CD14-positive monocyte (primary cell): ENCODE results near the gene BTBD6. TPM values are rescaled to one million over a fixed set of nuclear protein-coding genes. Genes with fewer than 3 reads are reported as not detected.

Experiments used
- DNase-seq, 3 donors: peaks; one replicate each; pipeline ENCODE4 v3.0.0-alpha.2; 2011 to 2022
- H2AFZ ChIP-seq: 2 replicates; pipeline ENCODE4 v1.6.0; 2012; ENCODE audit warnings: mild to moderate bottlenecking, low read depth, low read length, inconsistent platforms; ENCODE audit not compliant: insufficient read depth, poor library complexity, severe bottlenecking
- H3K27ac ChIP-seq, 2 donors: 1 replicate in 1 of 2; 2 replicates in 1 of 2; pipeline ENCODE4 v1.5.1; 2012 to 2013; ENCODE audit warnings: low read length in 2 of 2, control low read depth in 1 of 2, inconsistent platforms in 1 of 2, low read depth in 1 of 2, mild to moderate bottlenecking in 1 of 2
- H3K27me3 ChIP-seq, 2 donors: one replicate each; pipeline versions ENCODE4 v1.6.0 to v1.6.1; 2011 to 2013; ENCODE audit warnings: low read length in 2 of 2; ENCODE audit not compliant: control insufficient read depth in 2 of 2, insufficient read depth in 2 of 2
- H3K36me3 ChIP-seq, 2 donors: replicated peaks in 1 of 2; 1 replicate in 1 of 2; 2 replicates in 1 of 2; pipeline versions ENCODE4 v1.5.1 to v1.6.1; 2012 to 2013; ENCODE audit warnings: low read length in 2 of 2, control low read depth in 1 of 2, inconsistent platforms in 1 of 2, mild to moderate bottlenecking in 1 of 2; ENCODE audit not compliant: insufficient read depth in 2 of 2, control insufficient read depth in 1 of 2
- H3K4me1 ChIP-seq, 2 donors: 1 replicate in 1 of 2; 2 replicates in 1 of 2; pipeline versions ENCODE4 v1.5.1 to v1.6.1; 2012 to 2013; ENCODE audit warnings: low read length in 2 of 2, control low read depth in 1 of 2, inconsistent platforms in 1 of 2, mild to moderate bottlenecking in 1 of 2, moderate library complexity in 1 of 2; ENCODE audit not compliant: insufficient read depth in 2 of 2, control insufficient read depth in 1 of 2
- H3K4me2 ChIP-seq: replicated peaks from 2 replicates; pipeline ENCODE3; 2012; ENCODE audit warnings: low read length, moderate library complexity, mild to moderate bottlenecking; ENCODE audit not compliant: poor library complexity, severe bottlenecking; ENCODE audit errors: extremely low read depth
- H3K4me3 ChIP-seq, 3 experiments: fragments of 200-600 bp in 1 of 3; sonication (generic) in 1 of 3; replicated peaks in 1 of 3; 1 replicate in 2 of 3; 2 replicates in 1 of 3; pipeline ENCODE4 v1.5.1; 2011 to 2013; ENCODE audit warnings: low read length in 3 of 3, mild to moderate bottlenecking in 3 of 3, control low read depth in 2 of 3, low read depth in 2 of 3, inconsistent platforms in 1 of 3, moderate library complexity in 1 of 3
- H3K79me2 ChIP-seq: 2 replicates; pipeline ENCODE4 v1.6.0; 2012; ENCODE audit warnings: mild to moderate bottlenecking, control low read depth, inconsistent platforms, low read length, moderate library complexity; ENCODE audit not compliant: insufficient read depth
- H3K9ac ChIP-seq: 2 replicates; pipeline ENCODE4 v1.6.0; 2017; ENCODE audit warnings: low read length, mild to moderate bottlenecking; ENCODE audit not compliant: insufficient read depth, poor library complexity, severe bottlenecking
- H3K9me3 ChIP-seq, 2 donors: replicated peaks in 1 of 2; 1 replicate in 1 of 2; 2 replicates in 1 of 2; pipeline versions ENCODE4 v1.5.1 to v1.6.1; 2012 to 2013; ENCODE audit warnings: low read length in 2 of 2, control low read depth in 1 of 2; ENCODE audit not compliant: control insufficient read depth in 1 of 2, insufficient read depth in 1 of 2
- H4K20me1 ChIP-seq: 2 replicates; pipeline ENCODE4 v1.6.0; 2012; ENCODE audit warnings: mild to moderate bottlenecking, low read length, control low read depth, moderate library complexity; ENCODE audit not compliant: insufficient read depth
- H3K27ac Mint-ChIP-seq, 7 donors: one replicate each; pipeline ENCODE4 v1.8.0; 2020; ENCODE audit warnings: mild to moderate bottlenecking in 7 of 7, mixed read lengths in 7 of 7, moderate library complexity in 6 of 7, inconsistent platforms in 2 of 7
- H3K27me3 Mint-ChIP-seq, 3 donors: one replicate each; pipeline ENCODE4 v1.8.0; 2021 to 2022; ENCODE audit warnings: low read depth in 3 of 3, mild to moderate bottlenecking in 3 of 3, mixed read lengths in 3 of 3, moderate library complexity in 3 of 3, inconsistent platforms in 1 of 3
- H3K36me3 Mint-ChIP-seq, 2 donors: one replicate each; pipeline ENCODE4 v1.8.0; 2020; ENCODE audit warnings: mixed read lengths in 2 of 2, inconsistent platforms in 1 of 2, mild to moderate bottlenecking in 1 of 2
- H3K4me1 Mint-ChIP-seq: one replicate; pipeline ENCODE4 v1.8.0; 2020; ENCODE audit warnings: mild to moderate bottlenecking, mixed read lengths
- H3K4me3 Mint-ChIP-seq, 2 donors: one replicate each; pipeline ENCODE4 v1.8.0; 2020; ENCODE audit warnings: mild to moderate bottlenecking in 2 of 2, mixed read lengths in 2 of 2, moderate library complexity in 1 of 2
- H3K9me3 Mint-ChIP-seq, 7 donors: one replicate each; pipeline ENCODE4 v1.8.0; 2020 to 2022; ENCODE audit warnings: mixed read lengths in 7 of 7, mild to moderate bottlenecking in 6 of 7, moderate library complexity in 6 of 7, inconsistent platforms in 2 of 7
- WGBS: methylation state at CpG from one replicate; pipeline ENCODE4 v1.1.5; 2013; ENCODE audit warnings: missing lambda C conversion rate; ENCODE audit not compliant: insufficient coverage; 5-methylcytosine and 5-hydroxymethylcytosine counted together
- intact Hi-C, 2 donors: fragments of 100-400 bp; cut with micrococcal nuclease; formaldehyde crosslinking; loops; one replicate each; pipeline versions ENCODE4 v1.15.0 to v1.15.1; 2023
- polyA plus RNA-seq, 3 donors: library from polyadenylated mRNA; depleted of rRNA in 1 of 3; unstranded in 2 of 3; stranded (reverse) in 1 of 3; fragments of 300-500 nt in 2 of 3; fragments of >200 nt in 1 of 3; fragmentation: Illumina TruSeq in 2 of 3; gene quantifications; 1 replicate in 2 of 3; 2 replicates in 1 of 3; pipeline ENCODE4 v1.2.3, GENCODE V29; 2012 to 2021
- TF ChIP-seq, protein P1 (sequence below): fragments of 200-600 bp; IDR thresholded peaks from one replicate; pipeline ENCODE4 v1.8.0; 2022; ENCODE audit warnings: antibody characterized with exemption, mild to moderate bottlenecking

Gene BTBD6
- polyA plus RNA-seq, 3 donors, result 1.3 to 24.4 (median 6.3) TPM

DNA sequence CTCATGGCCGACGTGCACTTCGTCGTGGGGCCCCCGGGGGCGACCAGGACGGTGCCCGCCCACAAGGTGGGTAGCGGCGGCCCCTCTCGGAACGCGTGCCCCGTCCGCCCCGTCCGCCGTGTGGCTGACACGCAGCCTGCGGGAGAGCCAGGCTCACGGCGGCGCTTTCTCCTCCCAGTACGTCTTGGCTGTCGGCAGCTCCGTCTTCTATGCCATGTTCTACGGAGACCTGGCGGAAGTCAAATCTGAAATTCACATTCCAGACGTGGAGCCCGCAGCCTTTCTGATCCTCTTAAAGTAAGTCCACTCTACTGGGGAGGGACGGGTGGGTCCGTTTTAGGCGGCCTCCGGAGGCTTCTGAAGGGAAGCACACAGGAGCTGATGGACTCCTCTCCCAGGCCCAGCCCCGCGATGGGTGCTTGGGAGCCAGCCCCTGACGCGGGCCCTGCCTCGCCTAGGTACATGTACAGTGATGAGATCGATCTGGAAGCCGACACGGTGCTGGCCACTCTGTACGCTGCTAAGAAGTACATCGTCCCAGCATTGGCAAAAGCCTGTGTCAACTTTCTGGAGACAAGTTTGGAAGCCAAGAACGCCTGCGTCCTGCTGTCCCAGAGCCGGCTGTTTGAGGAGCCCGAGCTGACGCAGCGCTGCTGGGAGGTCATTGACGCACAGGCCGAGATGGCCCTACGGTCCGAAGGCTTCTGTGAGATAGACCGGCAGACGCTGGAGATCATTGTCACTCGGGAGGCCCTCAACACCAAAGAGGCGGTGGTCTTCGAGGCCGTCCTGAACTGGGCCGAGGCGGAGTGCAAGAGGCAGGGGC is 1.1 kb downstream of the BTBD6 start:
- Mint-ChIP-seq H3K36me3 (peaks cover 50 to 64% of the 10 kb centered on the region in 2 donors), H3K9me3 (peaks cover 0 to 3% (median 0%) of the 10 kb centered on the region in 7 donors), H3K4me3 (peak overlapping the region; percentile 72 to 74), H3K27me3 (peaks cover 0 to 1% (median 0%) of the 10 kb centered on the region in 3 donors), H3K4me1 (peaks cover 19% of the 10 kb centered on the region), H3K27ac (peak overlapping the region; percentile 35 to 82 (median 54))
- Histone ChIP-seq H4K20me1 (peaks cover 12% of the 10 kb centered on the region), H3K27ac (peak overlapping the region in 1 of 2 donors; percentile 48), H3K4me3 (peak overlapping the region in 2 of 3 experiments; percentile 36 to 73), H3K79me2 (peaks cover 17% of the 10 kb centered on the region), H3K9me3 (no peaks in the 10 kb centered on the region), H3K4me2 (peak overlapping the region; percentile 82), H3K36me3 (peaks cover 32 to 50% of the 10 kb centered on the region in 2 donors), H3K4me1 (peaks cover 12 to 22% of the 10 kb centered on the region in 2 donors), H3K9ac (peak overlapping the region; percentile 57), H2AFZ (peak overlapping the region; percentile 65), H3K27me3 (no peaks in the 10 kb centered on the region)
- DNase-seq, result no peak
- WGBS, result 81% methylated on average over 55 of the region's 62 CpGs
- intact Hi-C loops, result no loop called here
- TF ChIP-seq, protein P1, sequence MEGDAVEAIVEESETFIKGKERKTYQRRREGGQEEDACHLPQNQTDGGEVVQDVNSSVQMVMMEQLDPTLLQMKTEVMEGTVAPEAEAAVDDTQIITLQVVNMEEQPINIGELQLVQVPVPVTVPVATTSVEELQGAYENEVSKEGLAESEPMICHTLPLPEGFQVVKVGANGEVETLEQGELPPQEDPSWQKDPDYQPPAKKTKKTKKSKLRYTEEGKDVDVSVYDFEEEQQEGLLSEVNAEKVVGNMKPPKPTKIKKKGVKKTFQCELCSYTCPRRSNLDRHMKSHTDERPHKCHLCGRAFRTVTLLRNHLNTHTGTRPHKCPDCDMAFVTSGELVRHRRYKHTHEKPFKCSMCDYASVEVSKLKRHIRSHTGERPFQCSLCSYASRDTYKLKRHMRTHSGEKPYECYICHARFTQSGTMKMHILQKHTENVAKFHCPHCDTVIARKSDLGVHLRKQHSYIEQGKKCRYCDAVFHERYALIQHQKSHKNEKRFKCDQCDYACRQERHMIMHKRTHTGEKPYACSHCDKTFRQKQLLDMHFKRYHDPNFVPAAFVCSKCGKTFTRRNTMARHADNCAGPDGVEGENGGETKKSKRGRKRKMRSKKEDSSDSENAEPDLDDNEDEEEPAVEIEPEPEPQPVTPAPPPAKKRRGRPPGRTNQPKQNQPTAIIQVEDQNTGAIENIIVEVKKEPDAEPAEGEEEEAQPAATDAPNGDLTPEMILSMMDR, result no peak

DNA sequence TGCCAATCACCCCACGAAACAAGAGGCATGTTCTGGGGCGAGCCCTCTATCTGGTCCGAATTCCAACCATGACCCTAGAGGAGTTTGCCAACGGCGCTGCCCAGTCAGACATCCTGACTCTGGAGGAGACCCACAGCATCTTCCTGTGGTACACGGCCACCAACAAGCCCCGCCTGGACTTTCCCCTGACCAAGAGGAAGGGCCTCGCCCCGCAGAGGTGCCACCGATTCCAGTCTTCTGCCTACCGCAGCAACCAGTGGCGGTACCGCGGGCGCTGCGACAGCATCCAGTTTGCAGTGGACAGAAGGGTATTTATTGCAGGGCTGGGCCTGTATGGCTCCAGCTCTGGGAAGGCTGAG is 1.7 kb downstream of the BTBD6 start:
- peaks cover 12 to 22% of the 10 kb centered on the region in 2 donors for H3K4me1 ChIP-seq
- peaks cover 0 to 3% (median 0%) of the 10 kb centered on the region in 7 donors for H3K9me3 Mint-ChIP-seq
- peaks cover 46 to 58% of the 10 kb centered on the region in 2 donors for H3K36me3 Mint-ChIP-seq
- H3K4me2 ChIP-seq, result no peak overlapping the region
- TF ChIP-seq, protein P1, result no peak
- no peaks in the 10 kb centered on the region for H3K27me3 ChIP-seq
- H4K20me1 ChIP-seq, result peaks cover 12% of the 10 kb centered on the region
- H3K27ac Mint-ChIP-seq, result peak overlapping the region in 5 of 7 donors; percentile 12 to 75 (median 54)
- peaks cover 32 to 45% of the 10 kb centered on the region in 2 donors for H3K36me3 ChIP-seq
- no peak overlapping the region for H3K9ac ChIP-seq
- 92% methylated on average over 13 of the region's 16 CpGs for WGBS
- peak overlapping the region in 1 of 2 donors; percentile 72 for H3K4me3 Mint-ChIP-seq
- H3K4me1 Mint-ChIP-seq, result peaks cover 21% of the 10 kb centered on the region
- H3K27ac ChIP-seq, result no peak overlapping the region
- H3K9me3 ChIP-seq, result no peaks in the 10 kb centered on the region
- H3K4me3 ChIP-seq, result no peak overlapping the region
- no peak overlapping the region for H2AFZ ChIP-seq
- intact Hi-C loops, result no loop called here
- peaks cover 17% of the 10 kb centered on the region for H3K79me2 ChIP-seq
- no peak for DNase-seq
- H3K27me3 Mint-ChIP-seq, result peaks cover 0 to 1% (median 0%) of the 10 kb centered on the region in 3 donors
